A673 (cell line): ENCODE data around the gene PACS2. TPM values are rescaled to one million over a fixed set of nuclear protein-coding genes. Genes with fewer than 3 reads are reported as not detected.
A peak's percentile ranks its signal among the peaks of the same experiment; 100 is the strongest.

Source experiments
- BruUV-seq: library from RNA; stranded (reverse); fragments of 400-500 nt; replicated peaks from 2 replicates; lab custom pipeline; 2021; lab: Mats Ljungman, UMichigan
- CTCF ChIA-PET: fragments of 300-600 bp; sonication (Branson Sonifier 250); formaldehyde crosslinking; loops from one replicate; lab custom pipeline; 2022; ENCODE audit warnings: antibody characterized with exemption; lab: Charles Lee
- POLR2A ChIA-PET: fragments of 300-600 bp; sonication (Branson Sonifier 250); formaldehyde crosslinking; loops from one replicate; lab custom pipeline; 2022; ENCODE audit warnings: antibody characterized with exemption; ENCODE audit not compliant: low non-redundant PET; lab: Charles Lee
- DNase-seq: peaks from one replicate; pipeline ENCODE4 v3.0.0-alpha.2; 2015; ENCODE audit warnings: low spot score
- H3K27ac ChIP-seq: fragments of 200-600 bp; sonication (generic); 2 replicates; pipeline ENCODE4 v1.5.1; 2016; ENCODE audit warnings: mixed run types, low read depth, mild to moderate bottlenecking, mixed read lengths, antibody characterized with exemption, low read length; ENCODE audit not compliant: poor library complexity, severe bottlenecking
- H3K27me3 ChIP-seq: fragments of 200-600 bp; sonication (generic); replicated peaks from 2 replicates; pipeline ENCODE4 v1.6.1; 2017; ENCODE audit warnings: mixed run types, low read depth, mild to moderate bottlenecking, mixed read lengths, antibody characterized with exemption, low read length; ENCODE audit not compliant: insufficient read depth, poor library complexity
- H3K36me3 ChIP-seq: fragments of 200-600 bp; sonication (generic); 2 replicates; pipeline ENCODE4 v1.6.1; 2016; ENCODE audit warnings: mixed run types, mild to moderate bottlenecking, mixed read lengths, antibody characterized with exemption, low read length; ENCODE audit not compliant: insufficient read depth, poor library complexity, severe bottlenecking
- H3K4me1 ChIP-seq: fragments of 200-600 bp; sonication (generic); 2 replicates; pipeline ENCODE4 v1.6.1; 2017; ENCODE audit warnings: mixed run types, mild to moderate bottlenecking, mixed read lengths, antibody characterized with exemption, low read length; ENCODE audit not compliant: insufficient read depth, poor library complexity, severe bottlenecking
- H3K4me3 ChIP-seq: fragments of 200-600 bp; sonication (generic); 2 replicates; pipeline ENCODE4 v1.5.1; 2016; ENCODE audit warnings: low read depth, mixed run types, mild to moderate bottlenecking, mixed read lengths, low read length; ENCODE audit not compliant: poor library complexity, severe bottlenecking
- H3K9me3 ChIP-seq: fragments of 200-600 bp; sonication (generic); 2 replicates; pipeline ENCODE4 v1.6.1; 2016; ENCODE audit warnings: mixed run types, low read depth, mild to moderate bottlenecking, mixed read lengths, antibody characterized with exemption, low read length; ENCODE audit not compliant: poor library complexity, severe bottlenecking
- CTCF ChIP-seq: fragments of 300-800, 200-600 bp; sonication (generic); conservative IDR thresholded peaks from 2 replicates; pipeline ENCODE4 v1.5.1; 2017; ENCODE audit warnings: low read depth, mild to moderate bottlenecking, antibody characterized with exemption, low read length, moderate library complexity, mixed read lengths
- EZH2 ChIP-seq: fragments of 200-600 bp; sonication (generic); IDR thresholded peaks from 2 replicates; pipeline ENCODE4 v1.6.1; 2017; ENCODE audit warnings: borderline replicate concordance, low read depth, mild to moderate bottlenecking, mixed read lengths, antibody characterized with exemption, low read length; ENCODE audit not compliant: poor library complexity, severe bottlenecking
- intact Hi-C: fragments of 100-400 bp; cut with micrococcal nuclease; formaldehyde crosslinking; loops from one replicate; pipeline ENCODE4 v1.10.0; 2022; ENCODE audit not compliant: unreplicated experiment
- total RNA-seq: library from RNA; stranded (reverse); gene quantifications from 2 replicates; pipeline ENCODE4 v1.2.3, GENCODE V29; 2021

The PACS2 gene
- total RNA-seq, 1 experiment from 2014 or later, result 52.5 TPM

GRCh38 chr14:105279642-105280361 lies 34.7 kb upstream of the PACS2 start:
- CTCF ChIA-PET, result no interaction called here
- TF ChIP-seq EZH2 (no peak), CTCF (no peak)

GRCh38 chr14:105280525-105280924 lies 34.0 kb upstream of the PACS2 start:
- no peak for TF ChIP-seq CTCF
- no peak for TF ChIP-seq EZH2
- Histone ChIP-seq H3K27ac (no peak overlapping the region), H3K4me3 (no peak overlapping the region), H3K27me3 (no peaks in the 10 kb centered on the region), H3K9me3 (no peaks in the 10 kb centered on the region), H3K4me1 (no peaks in the 10 kb centered on the region), H3K36me3 (no peaks in the 10 kb centered on the region)
- CTCF ChIA-PET, result no interaction called here
- no peak for DNase-seq
- intact Hi-C loops, result loop anchor here (2.0 to 5.0 kb wide), 2 partner anchors 78 to 188 kb away; no protein-coding TSS in a partner anchor
- POLR2A ChIA-PET, result no interaction called here
- BruUV-seq, result no TSS peak

More at GRCh38 chr14:105279642-105280361, 34.7 kb upstream of the PACS2 start:
- no peak for DNase-seq
- Histone ChIP-seq H3K27me3 (no peaks in the 10 kb centered on the region), H3K36me3 (no peaks in the 10 kb centered on the region), H3K4me1 (no peaks in the 10 kb centered on the region), H3K4me3 (no peak overlapping the region), H3K27ac (no peak overlapping the region), H3K9me3 (no peaks in the 10 kb centered on the region)
- intact Hi-C loops, result loop anchor here (2.0 to 5.0 kb wide), 2 partner anchors 77 to 188 kb away; no protein-coding TSS in a partner anchor
- BruUV-seq, result no TSS peak
- POLR2A ChIA-PET, result no interaction called here

- CTCF ChIA-PET, result no interaction called here
- Histone ChIP-seq H3K27ac (no peak overlapping the region), H3K4me1 (no peaks in the 10 kb centered on the region), H3K27me3 (no peaks in the 10 kb centered on the region), H3K9me3 (no peaks in the 10 kb centered on the region), H3K4me3 (no peak overlapping the region), H3K36me3 (no peaks in the 10 kb centered on the region)
- peak; percentile 73 for DNase-seq
- POLR2A ChIA-PET, result no interaction called here
- no TSS peak for BruUV-seq
- intact Hi-C loops, result loop anchor here (2.0 to 5.0 kb wide), 2 partner anchors 79 to 189 kb away; no protein-coding TSS in a partner anchor
- TF ChIP-seq CTCF (peak; percentile 83), EZH2 (no peak)
Measured at GRCh38 chr14:105281371-105282097, 33.0 kb upstream of the PACS2 start.
